MM.1S (cell line): Measurements from ENCODE around the gene UTP15.

ENCODE experiments used
- CTCF ChIP-seq: fragments of 300-600 bp; sonication (generic); IDR thresholded peaks from 2 replicates; pipeline ENCODE4 v1.5.1; 2016; ENCODE audit warnings: antibody characterized with exemption, low read length, mixed read lengths
- EZH2 ChIP-seq: fragments of 300-600 bp; sonication (generic); optimal IDR thresholded peaks from 2 replicates; pipeline ENCODE3; 2017; ENCODE audit warnings: low read depth, mild to moderate bottlenecking, antibody characterized with exemption, low read length, mixed read lengths

DNA sequence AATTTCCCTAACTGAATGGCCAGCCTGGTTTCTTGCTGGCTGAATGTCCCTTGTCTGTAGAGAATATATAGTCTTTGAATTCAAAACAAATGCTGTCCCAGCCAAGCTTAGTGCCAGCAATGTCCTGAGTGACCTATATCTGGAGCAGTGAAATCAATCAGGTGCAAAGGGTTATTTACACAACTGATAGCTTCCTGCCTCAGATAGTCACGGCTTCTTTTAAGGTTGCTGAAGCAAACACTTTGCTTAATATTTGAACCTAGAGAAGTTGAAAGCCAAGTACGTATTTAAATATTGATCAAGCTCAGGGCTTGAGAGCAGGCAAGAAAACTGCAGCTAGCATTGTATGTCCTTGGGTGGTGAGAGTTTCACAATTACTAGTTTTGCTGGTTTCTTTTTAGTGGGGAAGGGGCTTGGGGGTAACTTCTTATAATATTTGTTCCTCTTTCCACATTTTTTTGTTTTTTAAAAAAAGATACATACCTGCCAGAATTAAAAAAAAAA lies 58.4 kb downstream of the UTP15 start:
- TF ChIP-seq CTCF: no peak
- TF ChIP-seq EZH2: no peak
